Mesenchymal stem cell (in vitro differentiated cells and primary cell): ENCODE measurements around the gene RAMP1.

Source experiments
- DNase-seq: peaks from one replicate; pipeline ENCODE4 v3.0.0-alpha.2; 2013
- H2AFZ ChIP-seq: one replicate; pipeline ENCODE4 v1.6.1; 2013; ENCODE audit warnings: low read depth, mild to moderate bottlenecking, control low read depth, inconsistent platforms, low read length, moderate library complexity
- H2AK5ac ChIP-seq: 2 replicates; pipeline ENCODE4 v1.6.1; 2013; ENCODE audit warnings: low read length, moderate library complexity, mild to moderate bottlenecking, inconsistent platforms; ENCODE audit not compliant: severe bottlenecking
- H2BK120ac ChIP-seq: one replicate; pipeline ENCODE4 v1.6.1; 2013; ENCODE audit warnings: low read depth, mild to moderate bottlenecking, inconsistent platforms, low read length, moderate library complexity
- H2BK12ac ChIP-seq, 2 experiments: one replicate each; pipeline ENCODE4 v1.6.1; 2013; ENCODE audit warnings: inconsistent platforms in 2 of 2, low read length in 2 of 2, mild to moderate bottlenecking in 2 of 2, moderate library complexity in 2 of 2, control low read depth in 1 of 2
- H2BK15ac ChIP-seq: one replicate; pipeline ENCODE4 v1.6.1; 2013; ENCODE audit warnings: mild to moderate bottlenecking, low read depth, inconsistent platforms; ENCODE audit not compliant: poor library complexity, severe bottlenecking
- H2BK5ac ChIP-seq: 2 replicates; pipeline ENCODE4 v1.6.1; 2013; ENCODE audit warnings: low read depth, mild to moderate bottlenecking, low read length, control low read depth, inconsistent platforms; ENCODE audit not compliant: poor library complexity, severe bottlenecking
- H3K14ac ChIP-seq, 2 experiments: one replicate each; pipeline ENCODE4 v1.6.1; 2013; ENCODE audit warnings: inconsistent platforms in 2 of 2, low read length in 2 of 2, control low read depth in 1 of 2, mild to moderate bottlenecking in 1 of 2, moderate library complexity in 1 of 2
- H3K18ac ChIP-seq, 2 experiments: one replicate each; pipeline ENCODE4 v1.6.1; 2013; ENCODE audit warnings: inconsistent platforms in 2 of 2, low read length in 2 of 2, control low read depth in 1 of 2, low read depth in 1 of 2, mild to moderate bottlenecking in 1 of 2
- H3K23ac ChIP-seq, 2 experiments: one replicate each; pipeline ENCODE4 v1.6.1; 2013; ENCODE audit warnings: inconsistent platforms in 2 of 2, low read length in 2 of 2, mild to moderate bottlenecking in 2 of 2, moderate library complexity in 2 of 2, control low read depth in 1 of 2
- H3K27ac ChIP-seq: 2 replicates; pipeline ENCODE4 v1.5.1; 2013; ENCODE audit warnings: mild to moderate bottlenecking, moderate library complexity, low read length, control low read depth, inconsistent platforms; ENCODE audit not compliant: poor library complexity, severe bottlenecking
- H3K27me3 ChIP-seq, 2 experiments: 2 replicates each; pipeline versions ENCODE4 v1.6.1 to v1.7.0; 2013; ENCODE audit warnings: low read length in 2 of 2, mild to moderate bottlenecking in 2 of 2, moderate library complexity in 2 of 2, control low read depth in 1 of 2, inconsistent platforms in 1 of 2; ENCODE audit not compliant: control insufficient read depth in 1 of 2, insufficient read depth in 1 of 2
- H3K36me3 ChIP-seq, 2 experiments: 2 replicates each; pipeline versions ENCODE4 v1.6.1 to v1.7.0; 2013; ENCODE audit warnings: low read length in 2 of 2, control low read depth in 1 of 2, inconsistent platforms in 1 of 2, low read depth in 1 of 2, mild to moderate bottlenecking in 1 of 2; ENCODE audit not compliant: insufficient read depth in 2 of 2, control insufficient read depth in 1 of 2
- H3K4ac ChIP-seq, 2 experiments: one replicate each; pipeline ENCODE4 v1.6.1; 2013; ENCODE audit warnings: inconsistent platforms in 2 of 2, low read length in 2 of 2, mild to moderate bottlenecking in 2 of 2, moderate library complexity in 2 of 2, control low read depth in 1 of 2, low read depth in 1 of 2
- H3K4me1 ChIP-seq: 2 replicates; pipeline ENCODE4 v1.6.1; 2013; ENCODE audit warnings: low read depth, low read length, control low read depth; ENCODE audit not compliant: control insufficient read depth, insufficient read depth
- H3K4me2 ChIP-seq: 2 replicates; pipeline ENCODE4 v1.6.1; 2013; ENCODE audit warnings: low read length, mild to moderate bottlenecking, inconsistent platforms; ENCODE audit not compliant: poor library complexity, severe bottlenecking
- H3K4me3 ChIP-seq, 2 experiments: 2 replicates each; pipeline versions ENCODE4 v1.5.1 to v1.7.0; 2013; ENCODE audit warnings: low read length in 2 of 2, mild to moderate bottlenecking in 2 of 2, control low read depth in 1 of 2, low read depth in 1 of 2; ENCODE audit not compliant: insufficient read depth in 1 of 2
- H3K79me1 ChIP-seq: replicated peaks from 2 replicates; pipeline ENCODE4 v1.6.1; 2013; ENCODE audit warnings: mild to moderate bottlenecking, control low read depth, low read length, inconsistent platforms; ENCODE audit not compliant: poor library complexity, severe bottlenecking
- H3K9ac ChIP-seq: 2 replicates; pipeline ENCODE4 v1.7.0; 2013; ENCODE audit warnings: mild to moderate bottlenecking, low read length, moderate library complexity
- H3K9me3 ChIP-seq: 2 replicates; pipeline ENCODE4 v1.7.0; 2013; ENCODE audit warnings: mild to moderate bottlenecking, low read length; ENCODE audit not compliant: control insufficient read depth
- H4K8ac ChIP-seq: one replicate; pipeline ENCODE4 v1.6.1; 2013; ENCODE audit warnings: inconsistent platforms, mild to moderate bottlenecking, low read length, moderate library complexity
- H4K91ac ChIP-seq: one replicate; pipeline ENCODE4 v1.6.1; 2013; ENCODE audit warnings: mild to moderate bottlenecking, low read length, inconsistent platforms
- WGBS: methylation state at CpG from one replicate; pipeline ENCODE4 v1.1.7; 2013; ENCODE audit warnings: mixed read lengths; 5-methylcytosine and 5-hydroxymethylcytosine counted together

Gene RAMP1

DNA sequence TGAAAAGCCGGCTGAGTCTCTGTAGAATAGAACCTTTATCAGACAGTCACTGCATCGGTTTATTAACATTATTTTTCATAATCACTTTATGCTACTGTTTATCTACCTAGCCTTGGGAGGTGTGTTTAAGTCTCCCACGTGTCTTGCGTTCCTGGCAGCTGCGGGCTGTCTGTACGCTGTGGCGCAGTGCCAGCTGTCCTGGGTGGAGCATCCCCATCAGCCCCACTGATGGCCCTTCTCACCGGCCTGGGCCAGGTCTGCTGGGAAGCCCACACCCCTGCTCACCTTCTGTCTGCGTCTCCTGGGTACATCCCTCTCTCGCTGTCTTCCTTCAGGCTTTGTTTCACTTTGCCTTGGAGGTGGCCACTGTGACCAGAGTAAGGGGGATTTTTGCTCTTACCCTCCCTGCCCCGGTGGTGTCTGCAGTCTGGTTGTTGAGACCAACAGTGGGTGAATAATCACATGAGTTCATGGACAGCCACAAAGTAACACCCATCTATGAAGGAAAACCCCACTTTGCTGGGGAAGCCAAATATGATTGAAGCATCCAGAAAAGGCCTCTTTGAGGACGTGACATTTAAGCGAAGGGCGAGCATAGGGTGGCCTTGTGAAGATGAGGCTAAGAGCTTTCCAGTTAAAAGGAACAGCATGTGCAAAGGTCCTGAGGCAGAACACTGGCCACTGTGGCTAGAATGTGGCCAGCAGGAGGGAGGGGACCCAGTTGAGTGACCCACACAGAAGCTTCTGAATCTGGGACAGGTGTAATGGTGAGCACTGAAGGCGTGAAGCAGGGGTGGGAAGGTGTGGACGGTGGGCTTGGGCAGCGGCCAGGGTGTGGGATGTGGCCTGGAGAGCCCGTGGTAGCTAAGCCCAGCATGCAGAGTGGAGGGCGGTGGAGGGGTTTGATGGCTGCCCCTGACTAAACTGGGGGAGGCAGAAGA is 41.7 kb downstream of the RAMP1 start:
- WGBS: 95% methylated on average over 18 of the region's 19 CpGs
- H3K4me2 ChIP-seq: no peak overlapping the region
- H4K8ac ChIP-seq: no peak overlapping the region
- no peak overlapping the region for H3K9ac ChIP-seq
- H2BK120ac ChIP-seq: no peak overlapping the region
- no peak overlapping the region for H3K27ac ChIP-seq
- peaks cover 0 to 3% of the 10 kb centered on the region in 2 experiments for H3K27me3 ChIP-seq
- H4K91ac ChIP-seq: peak overlapping the region; percentile 27
- peak overlapping the region in 1 of 2 experiments; percentile 29 for H2BK12ac ChIP-seq
- no peak overlapping the region for H2AK5ac ChIP-seq
- H3K23ac ChIP-seq: peak overlapping the region in 1 of 2 experiments; percentile 30
- H3K18ac ChIP-seq: peak overlapping the region in 1 of 2 experiments; percentile 18
- no peak overlapping the region for H2AFZ ChIP-seq
- H3K9me3 ChIP-seq: no peaks in the 10 kb centered on the region
- H3K4me1 ChIP-seq: peaks cover 21% of the 10 kb centered on the region
- no peak overlapping the region for H3K4me3 ChIP-seq
- H2BK15ac ChIP-seq: no peak overlapping the region
- no peak overlapping the region for H3K4ac ChIP-seq
- no peaks in the 10 kb centered on the region for H3K79me1 ChIP-seq
- no peak for DNase-seq
- peaks cover 0 to 2% of the 10 kb centered on the region in 2 experiments for H3K36me3 ChIP-seq
- no peak overlapping the region for H2BK5ac ChIP-seq
- peak overlapping the region in 1 of 2 experiments; percentile 18 for H3K14ac ChIP-seq

DNA sequence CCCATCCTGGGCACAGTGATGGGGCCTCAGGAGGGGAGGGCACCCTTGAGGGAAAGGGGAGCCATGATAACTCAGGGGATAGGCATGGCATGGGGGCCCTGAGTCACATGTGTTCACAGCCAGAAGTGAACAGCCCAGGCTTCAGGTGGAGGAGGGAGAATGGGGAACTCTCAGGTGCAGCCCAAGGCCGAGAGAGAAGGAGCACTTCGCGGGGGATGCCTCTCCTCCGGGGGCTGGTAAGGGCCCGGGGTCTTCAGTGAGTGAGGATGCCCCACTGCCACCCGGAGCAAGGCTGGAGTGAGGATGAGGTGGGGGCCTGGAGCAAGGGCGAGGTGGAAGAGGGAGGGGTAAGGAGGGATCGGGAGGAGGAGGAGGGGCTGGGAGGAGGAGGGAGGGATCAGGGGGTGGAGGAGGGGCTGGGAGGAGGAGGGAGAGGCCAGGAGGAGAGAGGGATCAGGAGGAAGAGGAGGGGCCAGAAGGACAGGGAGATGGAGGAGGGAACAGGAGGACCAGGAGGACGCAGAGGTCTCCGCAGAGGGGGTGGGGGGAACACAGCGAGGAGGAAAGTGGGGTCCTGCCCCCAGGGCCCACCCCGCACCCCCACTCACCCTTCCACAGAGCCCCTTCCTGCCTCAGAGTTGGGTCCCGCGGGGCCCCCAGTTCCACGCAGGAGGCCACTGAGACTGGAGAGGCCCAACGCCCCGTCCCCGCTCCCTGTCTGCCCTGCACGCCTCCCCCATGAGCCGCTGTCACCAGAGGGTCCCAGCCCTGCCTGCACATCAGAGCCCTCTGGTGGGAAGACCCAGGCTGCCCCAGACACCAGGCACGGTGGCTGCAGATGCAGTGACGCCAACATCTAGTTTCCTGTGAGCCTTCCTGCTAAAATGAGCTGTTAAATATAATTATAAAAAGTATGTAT is 42.8 kb downstream of the RAMP1 start:
- no peak for DNase-seq
- Histone ChIP-seq H3K14ac (no peak overlapping the region), H3K27me3 (peaks cover 0 to 2% of the 10 kb centered on the region in 2 experiments), H3K4me2 (no peak overlapping the region), H2AFZ (no peak overlapping the region), H3K9ac (no peak overlapping the region), H3K23ac (no peak overlapping the region), H3K4me1 (peaks cover 11% of the 10 kb centered on the region), H3K79me1 (no peaks in the 10 kb centered on the region), H3K9me3 (peaks cover 4% of the 10 kb centered on the region), H4K91ac (no peak overlapping the region), H3K27ac (no peak overlapping the region), H2BK5ac (no peak overlapping the region), H3K4me3 (no peak overlapping the region), H4K8ac (no peak overlapping the region), H3K4ac (no peak overlapping the region), H2BK15ac (no peak overlapping the region), H2BK120ac (no peak overlapping the region), H3K36me3 (peaks cover 0 to 2% of the 10 kb centered on the region in 2 experiments), H2AK5ac (no peak overlapping the region), H2BK12ac (peak overlapping the region in 1 of 2 experiments; percentile 37), H3K18ac (peak overlapping the region in 1 of 2 experiments; percentile 58)
- WGBS: 88% methylated on average over 19 of the region's 22 CpGs

DNA sequence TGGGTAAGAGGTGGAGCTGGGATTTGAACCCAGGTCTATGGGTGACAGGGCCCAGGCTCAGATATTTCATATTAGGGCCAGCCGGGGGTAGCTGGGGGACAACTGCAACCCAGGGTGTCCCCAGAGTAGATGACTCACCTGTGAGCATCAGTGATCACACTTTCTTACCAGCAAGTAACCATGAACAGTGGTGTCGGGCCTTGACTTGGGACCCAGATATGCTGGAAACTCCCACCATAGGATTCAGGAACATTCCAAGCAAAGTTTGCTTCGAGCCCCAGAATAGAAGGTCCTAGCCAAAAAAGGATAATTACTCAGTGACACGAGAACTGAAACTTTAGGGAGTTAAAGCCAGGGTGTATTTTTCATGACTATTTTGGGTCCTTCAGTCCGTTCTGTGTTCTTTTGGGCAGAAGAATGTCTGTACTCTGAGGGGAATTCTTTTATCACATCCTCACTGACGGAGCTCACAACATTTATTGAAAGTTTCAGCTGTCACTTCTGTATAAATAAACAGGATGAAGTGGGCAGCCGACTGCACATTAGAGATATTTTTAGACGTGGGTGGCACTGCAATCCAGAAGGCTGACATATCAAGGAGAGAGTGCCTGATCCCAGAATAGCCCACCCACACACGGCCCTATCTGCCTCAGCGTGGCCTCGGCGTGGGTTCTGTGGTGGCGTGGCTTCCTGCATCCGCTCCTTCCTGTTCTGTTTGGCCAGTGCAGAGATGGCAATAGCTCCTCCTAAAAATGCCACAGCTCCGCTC is 45.6 kb downstream of the RAMP1 start:
- H4K8ac ChIP-seq: peak overlapping the region; percentile 13
- no peak overlapping the region for H2BK15ac ChIP-seq
- 35% methylated on average over 14 of the region's 15 CpGs for WGBS
- H3K23ac ChIP-seq: no peak overlapping the region
- no peak overlapping the region for H2AFZ ChIP-seq
- H3K4me2 ChIP-seq: no peak overlapping the region
- no peak overlapping the region for H3K14ac ChIP-seq
- peak overlapping the region; percentile 65 for H3K9ac ChIP-seq
- peaks cover 3% of the 10 kb centered on the region for H3K4me1 ChIP-seq
- no peaks in the 10 kb centered on the region for H3K79me1 ChIP-seq
- H2BK12ac ChIP-seq: peak overlapping the region in 1 of 2 experiments; percentile 47
- no peak overlapping the region for H4K91ac ChIP-seq
- no peaks in the 10 kb centered on the region for H3K27me3 ChIP-seq
- H2AK5ac ChIP-seq: no peak overlapping the region
- peak overlapping the region in 1 of 2 experiments; percentile 49 for H3K18ac ChIP-seq
- peaks cover 0 to 2% of the 10 kb centered on the region in 2 experiments for H3K36me3 ChIP-seq
- peak overlapping the region in 1 of 2 experiments; percentile 60 for H3K4ac ChIP-seq
- H2BK120ac ChIP-seq: no peak overlapping the region
- DNase-seq: peak; percentile 74
- peaks cover 14% of the 10 kb centered on the region for H3K9me3 ChIP-seq
- H3K4me3 ChIP-seq: no peak overlapping the region
- H3K27ac ChIP-seq: no peak overlapping the region
- no peak overlapping the region for H2BK5ac ChIP-seq
